HG02623 (cell line): ENCODE measurements around the gene MFAP4.

Source experiments
- ATAC-seq: cut with Tn5 transposase; IDR thresholded peaks from one replicate; pipeline ENCODE4 v1.9.1; 2021; ENCODE audit warnings: moderate library complexity; ENCODE audit not compliant: unreplicated experiment

Gene MFAP4

GRCh38 chr17:19372011-19372370 is 15.0 kb downstream of the MFAP4 start:
- ATAC-seq, result no peak

DNA sequence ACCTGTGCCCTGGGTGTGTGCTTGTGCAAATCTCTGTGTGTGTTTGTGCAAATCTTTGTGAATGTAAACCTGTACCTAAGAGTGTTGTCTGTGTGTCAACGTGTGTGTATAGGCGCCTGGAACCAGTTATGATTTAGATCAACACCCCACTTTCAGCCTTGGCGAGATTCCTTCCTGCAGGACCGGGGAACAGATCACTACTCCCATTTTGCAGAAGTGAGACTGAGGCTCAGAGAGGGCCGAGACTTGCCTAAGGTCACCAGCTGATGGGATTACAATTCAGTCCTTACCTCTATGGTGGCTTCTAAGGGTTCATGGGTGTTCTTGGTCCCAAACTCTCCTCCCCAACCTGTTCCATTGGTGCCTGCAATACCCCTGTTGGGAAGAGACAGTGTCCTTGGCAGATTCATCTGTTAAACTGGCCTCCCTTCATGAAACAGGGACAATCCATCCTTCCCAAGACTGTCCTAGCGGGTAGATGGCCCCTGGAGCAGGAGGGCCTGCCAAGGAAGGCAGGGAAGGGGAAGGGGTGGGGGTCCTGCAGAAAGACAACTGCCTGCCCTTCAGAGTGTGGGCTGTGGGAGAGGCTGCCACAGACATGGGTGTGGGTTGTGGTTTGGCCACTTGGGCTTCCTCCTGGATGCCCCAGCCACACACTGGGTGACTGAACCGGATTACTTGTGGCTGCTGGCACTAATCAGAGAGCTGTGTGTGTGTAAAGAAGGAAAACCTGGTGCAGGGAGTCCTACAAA is 15.6 kb downstream of the MFAP4 start:
- ATAC-seq, result no peak

DNA sequence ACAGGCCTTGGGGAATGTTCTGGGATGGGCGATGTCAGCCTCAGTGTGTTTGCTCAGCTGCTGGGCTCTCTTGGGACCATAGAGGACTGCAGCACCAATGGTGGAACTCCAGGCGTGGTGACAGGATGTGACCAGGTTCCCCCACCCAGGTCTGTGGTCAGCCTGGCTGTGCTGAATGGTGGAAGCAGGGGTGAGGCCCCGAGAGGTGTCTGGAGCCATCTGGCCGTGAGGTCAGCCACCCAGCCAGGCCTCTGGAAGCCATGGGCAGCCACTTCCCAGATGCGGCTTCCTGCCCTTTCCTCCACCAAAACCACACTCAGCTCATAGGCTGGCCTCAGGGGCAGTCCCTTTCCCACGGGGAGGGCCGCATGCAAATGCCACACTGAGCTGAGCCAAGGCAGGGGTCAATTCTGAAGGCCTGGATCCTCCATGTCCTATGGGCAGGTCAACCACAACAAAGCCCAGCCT is 16.5 kb downstream of the MFAP4 start:
- no peak for ATAC-seq

DNA sequence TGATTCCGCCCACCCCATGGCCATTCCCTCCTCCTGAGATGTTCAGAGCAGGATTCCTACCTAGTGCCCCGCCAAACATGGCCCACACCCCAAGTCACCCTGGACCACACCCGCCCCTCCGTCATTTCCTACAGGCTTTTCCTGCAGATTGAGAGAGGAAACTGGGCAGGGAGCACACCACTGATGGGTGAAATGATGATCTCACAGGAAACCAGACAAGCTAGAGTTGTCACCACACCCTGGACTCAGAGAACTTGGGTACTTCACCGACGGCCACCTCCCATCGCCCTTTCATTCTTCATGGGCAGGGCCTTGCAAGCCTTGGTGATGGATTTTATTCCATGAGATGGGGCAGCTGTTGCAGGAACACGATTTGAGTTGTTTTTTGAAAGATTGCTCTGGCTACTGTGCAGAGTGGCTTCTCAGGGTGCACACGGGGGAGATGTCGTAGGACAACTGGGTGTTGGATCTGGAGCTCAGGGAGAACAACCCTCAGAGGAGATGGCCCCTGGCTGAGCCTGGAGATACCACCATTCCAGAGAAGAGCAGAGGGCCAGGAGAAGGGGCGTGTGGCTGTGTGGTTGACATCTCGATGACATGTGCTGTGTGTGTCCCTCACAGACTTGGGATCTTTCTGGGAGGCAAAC is 17.0 kb downstream of the MFAP4 start:
- ATAC-seq, result no peak

- ATAC-seq, result no peak
Observed at GRCh38 chr17:19369107-19369778, 17.7 kb downstream of the MFAP4 start.

DNA sequence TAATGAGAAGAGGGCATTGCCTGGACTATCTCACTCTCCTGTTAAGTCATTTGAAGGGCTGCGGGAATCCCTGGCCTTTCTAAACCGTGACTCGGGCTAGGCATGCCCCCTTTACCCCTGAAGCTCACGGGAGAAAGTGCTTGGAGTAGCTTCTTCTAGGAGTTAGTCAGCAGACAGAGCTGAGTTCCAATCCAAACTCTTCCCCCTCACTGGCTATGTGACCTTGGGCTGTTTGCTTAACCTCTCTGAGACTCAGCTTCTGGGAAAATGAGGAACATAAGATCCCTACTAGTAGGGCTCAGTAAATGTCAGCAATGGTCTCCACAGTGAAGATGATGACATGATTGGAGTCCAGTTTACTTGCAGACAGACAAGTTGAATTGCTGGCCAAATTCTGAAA is 18.8 kb downstream of the MFAP4 start:
- no peak for ATAC-seq

- ATAC-seq, result no peak
Observed at GRCh38 chr17:19366637-19366972, 20.4 kb downstream of the MFAP4 start.

- ATAC-seq, result no peak
Observed at GRCh38 chr17:19365833-19366636, 21.0 kb downstream of the MFAP4 start.

DNA sequence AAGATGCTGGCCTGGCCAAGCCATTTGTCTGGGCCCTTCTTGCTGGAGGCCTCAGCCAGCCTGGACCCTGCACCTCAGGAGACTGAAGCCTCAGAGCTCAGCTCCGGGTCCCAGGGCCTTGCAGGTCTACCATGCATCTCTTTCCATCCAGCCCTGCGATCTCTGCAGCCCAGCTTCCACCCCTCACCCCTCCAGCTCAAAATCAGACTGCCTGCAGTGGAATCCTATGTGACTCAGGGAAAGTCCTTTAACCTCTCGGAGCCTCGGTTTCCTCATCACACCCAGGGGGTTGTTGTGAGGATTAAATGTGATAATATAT is 21.5 kb downstream of the MFAP4 start:
- ATAC-seq, result no peak

- ATAC-seq, result no peak
Observed at GRCh38 chr17:19364699-19365498, 22.1 kb downstream of the MFAP4 start.

DNA sequence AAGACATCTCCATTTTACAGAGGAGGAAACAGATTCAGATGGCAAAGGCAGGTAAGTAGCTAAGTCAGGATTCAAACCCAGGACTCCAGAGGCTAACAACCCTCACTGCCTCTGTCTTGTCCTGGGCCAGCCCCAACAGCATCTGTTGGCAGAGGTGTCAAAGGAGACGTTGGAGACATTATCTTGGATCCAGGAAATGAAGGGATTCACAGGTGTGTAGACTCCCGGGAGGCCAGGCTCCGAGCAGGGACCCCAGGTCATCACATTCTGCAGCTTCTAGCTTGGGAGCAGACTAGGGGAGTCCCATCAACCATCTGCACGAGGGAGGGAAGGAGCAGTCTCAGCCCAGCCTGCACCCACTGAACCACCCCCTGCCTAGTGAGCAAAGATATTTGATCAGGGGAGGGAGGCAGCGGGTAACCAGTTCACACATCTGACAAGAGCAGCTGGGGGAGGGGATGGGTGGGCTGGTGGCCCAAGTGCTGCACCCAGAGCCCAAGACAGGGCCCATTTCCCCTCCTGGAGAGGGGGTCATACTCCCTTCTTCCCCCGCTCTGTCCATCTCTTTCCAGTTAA is 23.4 kb downstream of the MFAP4 start:
- no peak for ATAC-seq

DNA sequence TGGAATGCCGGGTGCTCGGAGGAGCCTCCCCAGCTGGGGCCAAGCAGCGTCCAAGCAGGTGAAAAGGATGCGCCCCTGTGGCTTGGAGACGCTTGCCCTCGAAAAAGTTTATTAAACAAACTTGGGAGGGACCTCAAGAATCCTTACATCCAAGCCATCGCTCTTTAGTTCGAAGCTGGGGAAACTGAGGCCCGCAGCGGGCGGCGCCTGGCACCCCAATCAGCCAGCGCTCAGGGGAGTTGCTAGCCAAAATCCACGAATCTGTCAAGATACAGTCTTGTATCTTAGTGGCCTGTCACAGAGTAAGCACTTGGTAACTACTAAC is 23.9 kb downstream of the MFAP4 start:
- no peak for ATAC-seq

- peak; percentile 77 for ATAC-seq
Observed at GRCh38 chr17:19362277-19363113, 24.5 kb downstream of the MFAP4 start, which contains the start of gene B9D1. B9D1 (minus strand) TSS chr17:19362723; CDS start chr17:19362569, 154 bp downstream.

GRCh38 chr17:19361944-19362276 is 25.1 kb downstream of the MFAP4 start:
- ATAC-seq, result no peak

DNA sequence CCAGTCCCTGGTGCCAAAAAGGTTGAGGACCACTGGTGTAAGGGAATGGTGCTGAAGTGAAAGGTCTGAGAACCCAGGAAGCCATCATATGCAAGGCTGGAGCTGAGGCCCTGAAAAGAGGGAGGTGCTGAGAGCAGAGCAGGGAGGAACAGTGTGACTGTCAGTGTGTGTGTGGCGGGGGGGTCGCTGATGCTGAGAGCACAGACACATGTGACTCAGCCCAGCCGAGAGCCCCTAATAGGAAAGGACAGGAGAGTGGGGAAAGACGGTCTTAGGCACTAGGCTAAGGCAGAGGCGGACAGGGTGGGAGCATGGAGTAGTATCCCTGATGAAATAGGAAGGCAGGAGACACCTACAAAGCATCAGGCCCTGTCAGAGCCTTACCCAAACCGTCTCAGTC is 25.7 kb downstream of the MFAP4 start:
- no peak for ATAC-seq

- ATAC-seq, result no peak
Observed at GRCh38 chr17:19360772-19361171, 26.2 kb downstream of the MFAP4 start.

GRCh38 chr17:19359856-19360255 is 27.1 kb downstream of the MFAP4 start:
- no peak for ATAC-seq

GRCh38 chr17:19359151-19359550 is 27.8 kb downstream of the MFAP4 start:
- ATAC-seq, result no peak

DNA sequence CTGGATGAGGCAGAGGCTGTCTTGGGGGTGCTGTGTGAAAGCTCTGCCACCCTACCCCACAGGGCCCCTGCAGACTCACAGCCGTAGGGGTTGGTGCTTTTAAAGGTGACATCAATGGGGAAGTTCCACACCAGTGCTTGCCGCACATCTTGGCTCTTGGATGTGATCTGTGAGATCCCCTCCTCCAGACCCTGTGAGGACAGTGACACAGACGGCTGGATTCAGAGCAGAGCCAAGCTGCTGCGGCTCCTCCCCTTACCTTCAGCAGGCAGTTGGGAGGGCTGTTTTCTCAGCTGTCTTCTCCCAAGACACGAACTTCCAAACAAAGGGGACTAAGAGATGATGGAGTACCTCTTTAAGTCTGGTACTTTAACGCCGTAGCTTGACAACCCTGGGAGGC is 29.2 kb downstream of the MFAP4 start:
- no peak for ATAC-seq

DNA sequence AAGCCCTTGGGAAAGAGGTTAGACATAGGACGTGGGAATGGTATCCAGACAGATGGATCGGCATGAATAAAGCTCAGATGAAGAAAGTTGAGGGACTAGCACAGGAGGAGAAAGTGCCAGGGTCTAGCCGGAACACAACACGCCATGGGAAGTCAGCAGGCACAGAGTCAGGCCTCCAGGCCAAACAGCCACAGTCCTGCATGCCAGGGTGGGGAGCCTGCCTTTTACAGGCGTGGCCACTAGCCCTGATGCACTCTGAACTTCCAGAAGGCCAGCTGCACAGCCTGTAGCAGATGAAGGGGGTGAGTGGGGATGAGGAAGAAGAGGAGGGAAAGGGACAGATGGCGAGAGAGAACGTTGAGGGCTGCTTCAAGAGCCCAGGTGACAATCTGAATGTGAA is 29.6 kb downstream of the MFAP4 start:
- no peak for ATAC-seq
